Fibroblast of pulmonary artery (primary cell): ENCODE data around the gene EHD1.

Experiments used
- DNase-seq: peaks from one replicate; pipeline ENCODE4 v3.0.0-alpha.2; 2010; ENCODE audit warnings: low read depth
- H3K4me3 ChIP-seq: replicated peaks from 2 replicates; pipeline ENCODE4 v1.5.1; 2011; ENCODE audit warnings: low read depth, mild to moderate bottlenecking, control low read depth, low read length, moderate library complexity
- TF ChIP-seq, protein P1 (sequence below): IDR thresholded peaks from 2 replicates; pipeline ENCODE4 v1.5.1; 2011; ENCODE audit warnings: mild to moderate bottlenecking, control low read depth, low read length, inconsistent platforms; ENCODE audit errors: missing control alignments

EHD1 gene

GRCh38 chr11:64910451-64911093 is 32.2 kb upstream of the EHD1 start:
- TF ChIP-seq, protein P1, sequence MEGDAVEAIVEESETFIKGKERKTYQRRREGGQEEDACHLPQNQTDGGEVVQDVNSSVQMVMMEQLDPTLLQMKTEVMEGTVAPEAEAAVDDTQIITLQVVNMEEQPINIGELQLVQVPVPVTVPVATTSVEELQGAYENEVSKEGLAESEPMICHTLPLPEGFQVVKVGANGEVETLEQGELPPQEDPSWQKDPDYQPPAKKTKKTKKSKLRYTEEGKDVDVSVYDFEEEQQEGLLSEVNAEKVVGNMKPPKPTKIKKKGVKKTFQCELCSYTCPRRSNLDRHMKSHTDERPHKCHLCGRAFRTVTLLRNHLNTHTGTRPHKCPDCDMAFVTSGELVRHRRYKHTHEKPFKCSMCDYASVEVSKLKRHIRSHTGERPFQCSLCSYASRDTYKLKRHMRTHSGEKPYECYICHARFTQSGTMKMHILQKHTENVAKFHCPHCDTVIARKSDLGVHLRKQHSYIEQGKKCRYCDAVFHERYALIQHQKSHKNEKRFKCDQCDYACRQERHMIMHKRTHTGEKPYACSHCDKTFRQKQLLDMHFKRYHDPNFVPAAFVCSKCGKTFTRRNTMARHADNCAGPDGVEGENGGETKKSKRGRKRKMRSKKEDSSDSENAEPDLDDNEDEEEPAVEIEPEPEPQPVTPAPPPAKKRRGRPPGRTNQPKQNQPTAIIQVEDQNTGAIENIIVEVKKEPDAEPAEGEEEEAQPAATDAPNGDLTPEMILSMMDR: no peak
- no peak for DNase-seq
- H3K4me3 ChIP-seq: no peak overlapping the region

DNA sequence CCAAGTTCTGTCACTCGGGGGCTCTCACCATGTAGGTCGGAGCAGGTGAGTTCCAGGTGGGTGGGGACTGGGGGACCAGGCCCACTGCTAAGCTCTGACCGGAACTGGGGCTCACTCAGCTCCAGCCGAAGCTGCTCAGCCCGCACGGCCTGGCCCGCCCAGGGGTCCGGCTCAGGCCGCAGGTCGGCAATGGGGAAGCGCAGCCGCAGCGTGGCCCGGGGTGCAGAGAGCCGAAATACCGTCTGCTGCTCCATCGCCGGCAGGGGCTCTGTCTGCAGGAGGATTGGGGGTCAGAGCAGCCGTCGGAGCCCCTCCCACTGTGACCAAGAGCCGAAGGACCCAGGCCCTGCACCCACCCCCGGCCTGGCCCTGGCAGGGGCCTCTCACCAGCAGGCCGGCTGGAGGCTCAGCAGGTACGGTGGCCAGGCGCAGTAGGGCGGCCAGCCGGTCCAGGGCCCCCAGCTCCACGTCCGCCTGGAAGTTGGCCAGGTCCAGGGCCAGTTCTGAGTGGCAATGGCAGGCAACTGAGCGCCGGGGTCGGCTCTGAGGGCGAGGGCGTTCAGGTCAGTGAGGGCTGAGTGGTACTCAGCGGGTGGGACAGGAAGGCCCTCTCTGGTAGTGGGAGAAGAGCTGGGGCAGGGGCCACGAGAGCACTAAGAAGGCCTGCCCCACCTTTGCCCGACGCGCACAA is 31.4 kb upstream of the EHD1 start:
- H3K4me3 ChIP-seq: no peak overlapping the region
- DNase-seq: no peak
- TF ChIP-seq, protein P1: no peak

GRCh38 chr11:64908766-64909165 is 30.3 kb upstream of the EHD1 start:
- H3K4me3 ChIP-seq: no peak overlapping the region
- no peak for DNase-seq
- TF ChIP-seq, protein P1: no peak

GRCh38 chr11:64906314-64906635 is 27.9 kb upstream of the EHD1 start:
- no peak for DNase-seq
- TF ChIP-seq, protein P1: no peak
- no peak overlapping the region for H3K4me3 ChIP-seq

DNA sequence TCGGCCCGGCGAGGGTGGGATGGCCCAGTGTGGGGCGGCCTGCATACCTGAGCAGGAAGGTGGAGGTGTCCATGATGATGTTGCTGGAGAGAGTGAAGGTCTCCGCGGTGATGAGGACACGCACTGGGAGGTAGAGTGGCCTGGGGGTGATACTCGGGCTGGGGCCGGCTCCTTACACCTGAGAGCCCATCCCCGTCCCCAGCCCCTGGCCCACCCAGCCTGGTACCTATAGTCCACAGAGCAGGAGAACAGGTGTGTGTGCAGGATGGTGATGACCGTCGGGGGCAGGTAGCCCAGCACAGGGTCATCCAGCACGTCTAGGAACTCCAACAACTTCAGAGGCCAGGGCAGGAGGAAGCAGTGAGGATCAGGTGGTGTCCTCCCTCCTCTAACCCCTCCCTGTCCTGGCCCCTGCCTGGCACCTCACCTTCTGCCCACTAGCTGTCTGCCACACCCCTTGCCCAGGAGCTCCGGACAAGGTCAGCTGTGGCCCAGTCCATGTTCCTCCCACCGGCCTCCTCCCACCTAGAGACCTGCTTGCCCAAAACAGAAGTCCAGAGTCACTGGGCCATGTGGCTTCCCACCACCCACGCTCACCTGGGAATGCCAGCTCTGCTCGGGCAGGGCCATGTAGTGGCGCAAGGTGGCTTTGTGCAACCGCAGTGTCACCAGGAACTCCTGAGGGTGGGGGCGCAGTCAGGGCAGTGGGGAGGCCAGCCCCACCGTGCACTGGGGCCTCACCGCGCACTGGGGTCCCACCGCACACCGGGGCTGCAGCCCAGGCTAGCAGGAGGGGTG is 27.3 kb upstream of the EHD1 start:
- no peak overlapping the region for H3K4me3 ChIP-seq
- DNase-seq: no peak
- TF ChIP-seq, protein P1: no peak

- no peak for DNase-seq
- H3K4me3 ChIP-seq: no peak overlapping the region
- TF ChIP-seq, protein P1: no peak
Observed at GRCh38 chr11:64903291-64903833, 24.9 kb upstream of the EHD1 start.
